Adrenal gland (tissue), 12 donors: Measurements from ENCODE around the gene COL6A1. TPM values are rescaled to one million over a fixed set of nuclear protein-coding genes. Genes with fewer than 3 reads are reported as not detected.

Experiments used
- DNase-seq, 7 donors: peaks; one replicate each; pipeline ENCODE4 v3.0.0-alpha.2; 2019 to 2020
- H3K27ac ChIP-seq, 5 donors: fragments of 200-600 bp; sonication (generic) in 4 of 5; 1 replicate in 3 of 5; 2 replicates in 2 of 5; pipeline versions ENCODE4 v1.5.1 to v1.8.0; 2016 to 2020; ENCODE audit warnings: mild to moderate bottlenecking in 1 of 5
- H3K27me3 ChIP-seq: fragments of 200-600 bp; 2 replicates; pipeline ENCODE4 v1.8.0; 2021
- H3K36me3 ChIP-seq, 2 donors: fragments of 200-600 bp; replicated peaks in 1 of 2; 1 replicate in 1 of 2; 2 replicates in 1 of 2; pipeline versions ENCODE4 v1.5.1 to v1.8.0; 2018 to 2022
- H3K4me1 ChIP-seq, 2 donors: fragments of 200-600 bp; replicated peaks in 1 of 2; 1 replicate in 1 of 2; 2 replicates in 1 of 2; pipeline versions ENCODE4 v1.5.1 to v1.8.0; 2018 to 2021
- H3K4me3 ChIP-seq, 4 donors: fragments of 200-600 bp; sonication (generic) in 3 of 4; one replicate each; pipeline ENCODE4 v1.5.1; 2016 to 2018
- H3K9me3 ChIP-seq, 3 donors: fragments of 200-600 bp; sonication (generic) in 1 of 3; replicated peaks in 1 of 3; 1 replicate in 2 of 3; 2 replicates in 1 of 3; pipeline versions ENCODE4 v1.5.1 to v1.8.0; 2016 to 2021
- POLR2A ChIP-seq, 2 donors: fragments of 450-650 bp; IDR thresholded peaks; one replicate each; pipeline ENCODE4 v1.6.1; 2017; ENCODE audit warnings: antibody characterized with exemption in 2 of 2, mild to moderate bottlenecking in 2 of 2, moderate library complexity in 1 of 2
- WGBS, 4 donors: extraction: QIAGEN DNeasy Blood & Tissue Kit in 2 of 4; methylation state at CpG; one replicate each; pipeline versions ENCODE4 v1.1.5 to v1.1.7; 2013 to 2017; 5-methylcytosine and 5-hydroxymethylcytosine counted together
- intact Hi-C, 2 donors: fragments of 100-400 bp; cut with DNase I; formaldehyde crosslinking; loops; one replicate each; pipeline versions ENCODE4 v1.14.1 to v1.15.0; 2022 to 2023
- polyA plus RNA-seq, 3 donors: library from polyadenylated mRNA; stranded (reverse); fragments of 200-250 nt in 2 of 3; fragments of 350-450 nt in 1 of 3; fragmentation: Illumina TruSeq in 1 of 3; extraction: RNeasy Lipid Tissue Mini Kit (QIAGEN cat#74804) in 1 of 3; gene quantifications; one replicate each; pipeline ENCODE4 v1.2.3, GENCODE V29; 2013 to 2014
- total RNA-seq, 9 donors: library from RNA; depleted of rRNA in 4 of 9; stranded (reverse); fragments of >200 nt in 4 of 9; fragments of 120-200 nt in 1 of 9; fragmentation: NEBNext Ultra II Directional in 1 of 9; extraction: Animal tissue kit (Norgen Biotek cat#: 25700) in 1 of 9; gene quantifications; one replicate each; pipeline versions ENCODE4 v1.1.0 to v1.2.4, GENCODE V29; 2013 to 2023
- TF ChIP-seq, protein P1 (sequence below), 6 experiments: fragments of 450-650 bp in 4 of 6; fragments of 200-600 bp in 2 of 6; sonication (generic) in 1 of 6; IDR thresholded peaks; 1 replicate in 5 of 6; 2 replicates in 1 of 6; pipeline versions ENCODE4 v1.5.1 to v1.8.0; 2016 to 2021; ENCODE audit warnings: antibody characterized with exemption in 6 of 6, mild to moderate bottlenecking in 2 of 6, moderate library complexity in 1 of 6
- donor health status: healthy with polysubstance abuse.
- donor health status: Bipolar disorder and iron deficiency.
- donor health status: DM: yes; HTN: yes; CAD: no.
- donor health status: DM: no; HTN: no; CAD: no.
- donor health status: DM: no; HTN: no; CAD: no.
- donor health status: DM: yes; HTN: yes; CAD: no.

The COL6A1 gene
- total and polyA plus RNA-seq, 12 donors: 22.3 to 490 (median 151) TPM

- Histone ChIP-seq H3K4me1 (no peaks in the 10 kb centered on the region), H3K4me3 (no peak overlapping the region), H3K27ac (peak overlapping the region in 1 of 5 donors; percentile 13), H3K36me3 (peaks cover 0 to 60% of the 10 kb centered on the region in 2 donors), H3K9me3 (no peaks in the 10 kb centered on the region), H3K27me3 (no peaks in the 10 kb centered on the region)
- intact Hi-C loops: loop anchor here in 1 of 2 donors (10.0 kb wide), 1 partner anchor 105 kb away; the partner anchor contains the start of gene COL6A2
- TF ChIP-seq, protein P1, sequence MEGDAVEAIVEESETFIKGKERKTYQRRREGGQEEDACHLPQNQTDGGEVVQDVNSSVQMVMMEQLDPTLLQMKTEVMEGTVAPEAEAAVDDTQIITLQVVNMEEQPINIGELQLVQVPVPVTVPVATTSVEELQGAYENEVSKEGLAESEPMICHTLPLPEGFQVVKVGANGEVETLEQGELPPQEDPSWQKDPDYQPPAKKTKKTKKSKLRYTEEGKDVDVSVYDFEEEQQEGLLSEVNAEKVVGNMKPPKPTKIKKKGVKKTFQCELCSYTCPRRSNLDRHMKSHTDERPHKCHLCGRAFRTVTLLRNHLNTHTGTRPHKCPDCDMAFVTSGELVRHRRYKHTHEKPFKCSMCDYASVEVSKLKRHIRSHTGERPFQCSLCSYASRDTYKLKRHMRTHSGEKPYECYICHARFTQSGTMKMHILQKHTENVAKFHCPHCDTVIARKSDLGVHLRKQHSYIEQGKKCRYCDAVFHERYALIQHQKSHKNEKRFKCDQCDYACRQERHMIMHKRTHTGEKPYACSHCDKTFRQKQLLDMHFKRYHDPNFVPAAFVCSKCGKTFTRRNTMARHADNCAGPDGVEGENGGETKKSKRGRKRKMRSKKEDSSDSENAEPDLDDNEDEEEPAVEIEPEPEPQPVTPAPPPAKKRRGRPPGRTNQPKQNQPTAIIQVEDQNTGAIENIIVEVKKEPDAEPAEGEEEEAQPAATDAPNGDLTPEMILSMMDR (IDR thresholded peaks at IDR 0.05): no peak
- no peak for TF ChIP-seq POLR2A (IDR thresholded peaks at IDR 0.05)
- 91 to 95% (median 93%) methylated on average over 10 to 32 of the region's 32 CpGs for WGBS, 4 donors
- peak in 6 of 7 donors; percentile 0 to 20 (median 10) for DNase-seq
Observed at GRCh38 chr21:45989355-45990048, 7.9 kb downstream of the COL6A1 start.

DNA sequence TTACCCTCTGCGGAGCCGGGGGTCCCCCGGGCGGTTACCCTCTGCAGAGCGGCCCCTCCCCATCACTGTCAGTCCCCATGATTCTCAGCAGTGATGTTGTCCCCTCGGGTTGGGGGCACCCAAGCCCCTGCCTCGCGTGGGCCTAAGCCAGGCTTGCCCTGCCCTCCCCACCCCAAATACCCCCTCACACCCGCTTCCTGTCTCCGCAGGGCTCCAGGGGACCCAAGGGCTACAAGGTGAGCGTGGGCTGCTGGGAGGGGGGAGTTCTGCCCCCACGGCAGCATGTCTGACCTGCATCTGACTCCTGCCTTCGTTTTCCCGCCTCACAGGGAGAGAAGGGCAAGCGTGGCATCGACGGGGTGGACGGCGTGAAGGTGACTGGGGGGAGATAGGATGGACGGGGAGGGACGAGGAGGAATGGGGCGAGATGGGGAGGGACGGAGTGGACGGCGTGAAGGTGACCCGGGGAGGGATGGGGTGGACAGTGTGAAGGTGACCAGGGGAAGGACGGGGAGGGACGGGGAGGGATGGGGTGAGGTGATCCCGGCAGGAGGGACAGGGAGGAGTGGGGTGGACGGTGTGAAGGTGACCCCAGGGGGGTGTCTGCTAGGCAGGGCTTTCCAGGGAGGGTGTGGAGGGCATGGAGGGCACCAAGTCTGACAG is 8.6 kb downstream of the COL6A1 start:
- no peak overlapping the region for H3K4me3 ChIP-seq
- no peak overlapping the region for H3K27ac ChIP-seq
- no peaks in the 10 kb centered on the region for H3K4me1 ChIP-seq
- DNase-seq: peak in 6 of 7 donors; percentile 2 to 17 (median 14)
- H3K36me3 ChIP-seq: peaks cover 0 to 54% of the 10 kb centered on the region in 2 donors
- no peak for TF ChIP-seq POLR2A (IDR thresholded peaks at IDR 0.05)
- TF ChIP-seq, protein P1 (IDR thresholded peaks at IDR 0.05): no peak
- 87 to 96% (median 91%) methylated on average over 22 to 30 of the region's 30 CpGs for WGBS, 4 donors
- no peaks in the 10 kb centered on the region for H3K27me3 ChIP-seq
- intact Hi-C loops: no loop called here
- H3K9me3 ChIP-seq: no peaks in the 10 kb centered on the region

GRCh38 chr21:45990741-45991605 is 9.4 kb downstream of the COL6A1 start:
- WGBS, 4 donors: 90 to 93% (median 91%) methylated on average over 35 to 45 of the region's 45 CpGs
- H3K27ac ChIP-seq: no peak overlapping the region
- no peak overlapping the region for H3K4me3 ChIP-seq
- no peaks in the 10 kb centered on the region for H3K4me1 ChIP-seq
- intact Hi-C loops: no loop called here
- H3K27me3 ChIP-seq: no peaks in the 10 kb centered on the region
- H3K9me3 ChIP-seq: no peaks in the 10 kb centered on the region
- peaks cover 0 to 46% of the 10 kb centered on the region in 2 donors for H3K36me3 ChIP-seq
- peak; percentile 1 to 35 (median 11) for DNase-seq
- TF ChIP-seq POLR2A (IDR thresholded peaks at IDR 0.05): no peak
- TF ChIP-seq, protein P1 (IDR thresholded peaks at IDR 0.05): no peak
